ENCODE measurements around the gene PIEZO2. TPM values are rescaled to one million over a fixed set of nuclear protein-coding genes. Genes with fewer than 3 reads are reported as not detected.

PIEZO2 gene
- total and polyA plus RNA-seq, 2 of the 8 experiments (the other 6 are each of a cell fraction or from before 2014, with no cell fraction given): 4.7 to 16.5 TPM

- TF ChIP-seq CEBPB (IDR thresholded peaks at IDR 0.05; ENCODE audit: low read depth, low read length) (no peak), TEAD4 (IDR thresholded peaks at IDR 0.05; ENCODE audit: low read depth, low read length) (no peak), EGR1 (IDR thresholded peaks at IDR 0.05; ENCODE audit: borderline replicate concordance, low read depth, low read length) (no peak), POLR2A (IDR thresholded peaks at IDR 0.05; ENCODE audit: control extremely low read depth in 1 of 2, low read depth in 2 of 2, low read length in 2 of 2) (no peak), USF2 (IDR thresholded peaks at IDR 0.05; ENCODE audit: low read length) (no peak), JUN (IDR thresholded peaks at IDR 0.05; ENCODE audit: low read depth, low read length) (no peak)
Measured at GRCh38 chr18:10785798-10786197, 363.6 kb downstream of the PIEZO2 start (continued).
